A673 (cell line): ENCODE results near the gene FBLIM1. TPM values are rescaled to one million over a fixed set of nuclear protein-coding genes. Genes with fewer than 3 reads are reported as not detected.

Experiments
- BruUV-seq: library from RNA; stranded (reverse); fragments of 400-500 nt; replicated peaks from 2 replicates; lab custom pipeline; 2021; lab: Mats Ljungman, UMichigan
- CTCF ChIA-PET: fragments of 300-600 bp; sonication (Branson Sonifier 250); formaldehyde crosslinking; loops from one replicate; lab custom pipeline; 2022; ENCODE audit warnings: antibody characterized with exemption; lab: Charles Lee
- POLR2A ChIA-PET: fragments of 300-600 bp; sonication (Branson Sonifier 250); formaldehyde crosslinking; loops from one replicate; lab custom pipeline; 2022; ENCODE audit warnings: antibody characterized with exemption; ENCODE audit not compliant: low non-redundant PET; lab: Charles Lee
- DNase-seq: peaks from one replicate; pipeline ENCODE4 v3.0.0-alpha.2; 2015; ENCODE audit warnings: low spot score
- H3K27ac ChIP-seq: fragments of 200-600 bp; sonication (generic); 2 replicates; pipeline ENCODE4 v1.5.1; 2016; ENCODE audit warnings: mixed run types, low read depth, mild to moderate bottlenecking, mixed read lengths, antibody characterized with exemption, low read length; ENCODE audit not compliant: poor library complexity, severe bottlenecking
- H3K27me3 ChIP-seq: fragments of 200-600 bp; sonication (generic); replicated peaks from 2 replicates; pipeline ENCODE4 v1.6.1; 2017; ENCODE audit warnings: mixed run types, low read depth, mild to moderate bottlenecking, mixed read lengths, antibody characterized with exemption, low read length; ENCODE audit not compliant: insufficient read depth, poor library complexity
- H3K36me3 ChIP-seq: fragments of 200-600 bp; sonication (generic); 2 replicates; pipeline ENCODE4 v1.6.1; 2016; ENCODE audit warnings: mixed run types, mild to moderate bottlenecking, mixed read lengths, antibody characterized with exemption, low read length; ENCODE audit not compliant: insufficient read depth, poor library complexity, severe bottlenecking
- H3K4me1 ChIP-seq: fragments of 200-600 bp; sonication (generic); 2 replicates; pipeline ENCODE4 v1.6.1; 2017; ENCODE audit warnings: mixed run types, mild to moderate bottlenecking, mixed read lengths, antibody characterized with exemption, low read length; ENCODE audit not compliant: insufficient read depth, poor library complexity, severe bottlenecking
- H3K4me3 ChIP-seq: fragments of 200-600 bp; sonication (generic); 2 replicates; pipeline ENCODE4 v1.5.1; 2016; ENCODE audit warnings: low read depth, mixed run types, mild to moderate bottlenecking, mixed read lengths, low read length; ENCODE audit not compliant: poor library complexity, severe bottlenecking
- H3K9me3 ChIP-seq: fragments of 200-600 bp; sonication (generic); 2 replicates; pipeline ENCODE4 v1.6.1; 2016; ENCODE audit warnings: mixed run types, low read depth, mild to moderate bottlenecking, mixed read lengths, antibody characterized with exemption, low read length; ENCODE audit not compliant: poor library complexity, severe bottlenecking
- EZH2 ChIP-seq: fragments of 200-600 bp; sonication (generic); IDR thresholded peaks from 2 replicates; pipeline ENCODE4 v1.6.1; 2017; ENCODE audit warnings: borderline replicate concordance, low read depth, mild to moderate bottlenecking, mixed read lengths, antibody characterized with exemption, low read length; ENCODE audit not compliant: poor library complexity, severe bottlenecking
- intact Hi-C: fragments of 100-400 bp; cut with micrococcal nuclease; formaldehyde crosslinking; loops from one replicate; pipeline ENCODE4 v1.10.0; 2022; ENCODE audit not compliant: unreplicated experiment
- total RNA-seq: library from RNA; stranded (reverse); gene quantifications from 2 replicates; pipeline ENCODE4 v1.2.3, GENCODE V29; 2021
- TF ChIP-seq, protein P1 (sequence below): fragments of 300-800, 200-600 bp; sonication (generic); conservative IDR thresholded peaks from 2 replicates; pipeline ENCODE4 v1.5.1; 2017; ENCODE audit warnings: low read depth, mild to moderate bottlenecking, antibody characterized with exemption, low read length, moderate library complexity, mixed read lengths

FBLIM1 gene
- total RNA-seq, 1 experiment from 2014 or later = 39.3 TPM

- BruUV-seq = no TSS peak
These were observed 32.1 kb upstream of the FBLIM1 start for GRCh38 chr1:15726508-15726907.

GRCh38 chr1:15727021-15727420 is 31.6 kb upstream of the FBLIM1 start:
- TF ChIP-seq EZH2 = no peak
- TF ChIP-seq, protein P1, sequence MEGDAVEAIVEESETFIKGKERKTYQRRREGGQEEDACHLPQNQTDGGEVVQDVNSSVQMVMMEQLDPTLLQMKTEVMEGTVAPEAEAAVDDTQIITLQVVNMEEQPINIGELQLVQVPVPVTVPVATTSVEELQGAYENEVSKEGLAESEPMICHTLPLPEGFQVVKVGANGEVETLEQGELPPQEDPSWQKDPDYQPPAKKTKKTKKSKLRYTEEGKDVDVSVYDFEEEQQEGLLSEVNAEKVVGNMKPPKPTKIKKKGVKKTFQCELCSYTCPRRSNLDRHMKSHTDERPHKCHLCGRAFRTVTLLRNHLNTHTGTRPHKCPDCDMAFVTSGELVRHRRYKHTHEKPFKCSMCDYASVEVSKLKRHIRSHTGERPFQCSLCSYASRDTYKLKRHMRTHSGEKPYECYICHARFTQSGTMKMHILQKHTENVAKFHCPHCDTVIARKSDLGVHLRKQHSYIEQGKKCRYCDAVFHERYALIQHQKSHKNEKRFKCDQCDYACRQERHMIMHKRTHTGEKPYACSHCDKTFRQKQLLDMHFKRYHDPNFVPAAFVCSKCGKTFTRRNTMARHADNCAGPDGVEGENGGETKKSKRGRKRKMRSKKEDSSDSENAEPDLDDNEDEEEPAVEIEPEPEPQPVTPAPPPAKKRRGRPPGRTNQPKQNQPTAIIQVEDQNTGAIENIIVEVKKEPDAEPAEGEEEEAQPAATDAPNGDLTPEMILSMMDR = no peak
- H3K4me3 ChIP-seq = no peak overlapping the region
- intact Hi-C loops = no loop called here
- ChIA-PET CTCF (interaction anchor here (0.5 kb wide), 1 partner anchor 122 kb away, joined by 10 read pairs; no protein-coding TSS in a partner anchor), POLR2A (no interaction called here)
- no peaks in the 10 kb centered on the region for H3K27me3 ChIP-seq
- no peak overlapping the region for H3K27ac ChIP-seq
- BruUV-seq = no TSS peak
- no peak for DNase-seq
- H3K9me3 ChIP-seq = no peaks in the 10 kb centered on the region
- peaks cover 26% of the 10 kb centered on the region for H3K36me3 ChIP-seq
- no peaks in the 10 kb centered on the region for H3K4me1 ChIP-seq

More at GRCh38 chr1:15726508-15726907, 32.1 kb upstream of the FBLIM1 start:
- no peak overlapping the region for H3K4me3 ChIP-seq
- H3K4me1 ChIP-seq = no peaks in the 10 kb centered on the region
- H3K9me3 ChIP-seq = no peaks in the 10 kb centered on the region
- peaks cover 26% of the 10 kb centered on the region for H3K36me3 ChIP-seq
- CTCF ChIA-PET = no interaction called here
- POLR2A ChIA-PET = no interaction called here
- DNase-seq = no peak
- H3K27me3 ChIP-seq = no peaks in the 10 kb centered on the region
- H3K27ac ChIP-seq = no peak overlapping the region
- no peak for TF ChIP-seq EZH2
- TF ChIP-seq, protein P1 = no peak
- intact Hi-C loops = no loop called here

DNA sequence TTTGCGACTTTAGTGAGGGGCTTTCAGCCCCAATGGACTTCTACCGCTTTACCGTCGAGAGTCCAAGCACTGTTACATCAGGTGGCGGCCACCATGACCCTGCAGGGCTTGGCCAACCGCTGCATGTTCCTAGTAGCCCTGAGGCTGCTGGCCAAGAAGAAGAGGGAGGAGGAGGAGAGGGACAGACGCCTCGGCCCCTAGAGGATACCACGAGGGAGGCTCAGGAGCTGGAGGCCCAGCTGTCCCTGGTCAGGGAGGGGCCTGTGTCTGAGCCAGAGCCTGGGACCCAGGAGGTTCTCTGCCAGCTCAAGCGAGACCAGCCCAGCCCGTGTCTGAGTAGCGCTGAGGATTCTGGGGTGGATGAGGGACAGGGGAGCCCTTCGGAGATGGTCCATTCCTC is 31.2 kb upstream of the FBLIM1 start:
- no peaks in the 10 kb centered on the region for H3K27me3 ChIP-seq
- no peak overlapping the region for H3K4me3 ChIP-seq
- CTCF ChIA-PET = interaction anchor here (0.5 kb wide), 1 partner anchor 122 kb away, joined by 10 read pairs; no protein-coding TSS in a partner anchor
- no peaks in the 10 kb centered on the region for H3K4me1 ChIP-seq
- POLR2A ChIA-PET = no interaction called here
- peaks cover 26% of the 10 kb centered on the region for H3K36me3 ChIP-seq
- TF ChIP-seq, protein P1 = no peak
- no peak for TF ChIP-seq EZH2
- no peaks in the 10 kb centered on the region for H3K9me3 ChIP-seq
- BruUV-seq = no TSS peak
- intact Hi-C loops = no loop called here
- DNase-seq = no peak
- no peak overlapping the region for H3K27ac ChIP-seq
